NCI-H2081 treated with DMSO at 0.1 percent for 48 hours (cell line): ENCODE measurements around the gene MACROD2.

Source experiments
- DNase-seq: peaks from one replicate; lab custom pipeline; 2025; lab: John Stamatoyannopoulos, UW

MACROD2 gene

DNA sequence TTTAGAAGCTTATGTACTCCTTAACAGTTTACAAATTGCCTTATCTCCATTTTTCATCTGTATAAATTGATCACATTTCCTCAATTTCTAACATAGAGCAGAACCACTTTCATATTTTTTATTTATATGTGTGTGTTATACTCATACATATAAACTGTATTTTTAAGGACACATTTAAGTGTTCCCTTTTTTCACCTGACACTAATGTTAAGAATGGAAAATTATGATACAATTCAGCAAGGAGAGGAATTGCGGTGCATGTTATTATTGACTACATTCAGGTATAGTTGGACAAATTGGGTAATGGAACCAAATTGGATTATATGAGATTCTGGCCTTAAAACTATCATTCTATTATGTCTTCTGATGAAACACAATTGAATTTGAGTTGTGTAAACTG lies 821.2 kb downstream of the MACROD2 start:
- DNase-seq, result no peak

DNA sequence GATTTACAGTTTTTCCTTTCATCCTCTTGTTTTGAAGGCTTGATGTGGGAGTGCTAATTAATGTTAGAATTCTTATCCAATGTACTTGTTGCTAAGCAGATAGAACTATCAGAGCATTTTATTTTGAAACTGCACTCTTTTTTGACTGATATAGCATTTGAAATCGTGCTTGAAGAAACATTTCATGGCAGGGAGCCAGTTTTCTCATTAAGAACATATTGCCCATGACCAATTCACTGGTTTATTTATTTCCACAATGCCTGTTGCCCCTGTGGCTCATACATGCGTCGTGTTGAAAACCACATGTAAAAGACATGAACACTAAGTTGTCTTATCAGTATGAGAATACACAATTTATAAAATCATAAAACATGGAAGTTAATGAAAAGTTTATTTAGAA lies 821.8 kb downstream of the MACROD2 start:
- no peak for DNase-seq

DNA sequence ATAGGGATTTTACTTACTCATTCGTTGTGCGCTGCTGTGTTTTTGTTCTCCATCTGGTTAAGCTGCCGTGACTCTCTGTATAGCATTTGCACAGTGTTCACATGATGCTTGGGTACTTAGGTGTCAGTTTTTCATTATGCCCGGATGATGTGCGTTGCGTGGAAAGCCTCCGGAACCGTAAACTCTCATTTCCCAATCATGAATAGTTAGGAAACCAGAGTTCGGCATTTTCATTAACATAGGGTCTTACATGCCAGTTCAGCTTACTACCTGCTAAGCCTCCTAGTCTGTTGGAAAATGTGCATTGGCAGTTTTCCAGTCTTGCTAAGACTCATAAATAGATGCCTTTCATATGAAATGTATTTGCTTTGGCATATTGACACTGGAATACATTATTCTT lies 825.5 kb downstream of the MACROD2 start:
- DNase-seq, result no peak

DNA sequence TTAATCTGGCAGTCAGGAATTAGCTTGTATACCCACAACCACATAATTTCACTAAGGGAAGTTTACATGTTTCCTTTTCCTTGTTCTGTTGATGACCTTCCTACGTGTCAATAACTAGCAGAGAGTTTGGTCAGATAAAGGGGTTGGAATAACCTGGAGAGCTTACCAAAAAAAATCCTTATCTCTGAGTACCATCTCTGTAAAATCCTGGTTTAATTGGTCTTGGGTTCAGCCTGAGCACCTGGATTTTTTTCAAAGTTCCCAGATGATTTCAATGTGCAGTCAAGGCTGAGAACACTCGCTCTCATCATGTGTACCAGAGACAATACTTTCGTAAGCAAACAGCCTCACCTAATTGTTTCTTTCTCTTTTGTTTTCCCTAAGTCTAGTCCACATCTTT lies 825.9 kb downstream of the MACROD2 start:
- no peak for DNase-seq

DNA sequence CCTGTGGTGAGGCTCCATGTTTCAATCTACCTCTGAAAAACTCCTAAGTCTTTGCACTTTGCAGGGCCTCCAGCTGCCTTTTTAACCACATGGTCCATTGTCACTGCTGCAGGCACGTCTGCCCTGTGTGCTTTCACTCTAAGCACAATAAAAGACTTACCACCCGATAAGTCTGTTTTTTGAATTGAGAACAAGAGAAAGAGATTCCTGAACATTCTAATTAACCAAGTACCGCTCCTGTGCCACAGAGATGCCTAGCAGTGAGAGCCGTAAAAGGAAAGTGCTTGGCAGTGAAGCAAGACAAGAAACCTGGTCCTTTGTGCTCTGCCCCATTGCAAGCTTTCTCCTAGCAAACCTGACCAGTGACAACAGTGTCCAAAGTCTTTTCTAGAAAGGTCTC lies 829.7 kb downstream of the MACROD2 start:
- no peak for DNase-seq

DNA sequence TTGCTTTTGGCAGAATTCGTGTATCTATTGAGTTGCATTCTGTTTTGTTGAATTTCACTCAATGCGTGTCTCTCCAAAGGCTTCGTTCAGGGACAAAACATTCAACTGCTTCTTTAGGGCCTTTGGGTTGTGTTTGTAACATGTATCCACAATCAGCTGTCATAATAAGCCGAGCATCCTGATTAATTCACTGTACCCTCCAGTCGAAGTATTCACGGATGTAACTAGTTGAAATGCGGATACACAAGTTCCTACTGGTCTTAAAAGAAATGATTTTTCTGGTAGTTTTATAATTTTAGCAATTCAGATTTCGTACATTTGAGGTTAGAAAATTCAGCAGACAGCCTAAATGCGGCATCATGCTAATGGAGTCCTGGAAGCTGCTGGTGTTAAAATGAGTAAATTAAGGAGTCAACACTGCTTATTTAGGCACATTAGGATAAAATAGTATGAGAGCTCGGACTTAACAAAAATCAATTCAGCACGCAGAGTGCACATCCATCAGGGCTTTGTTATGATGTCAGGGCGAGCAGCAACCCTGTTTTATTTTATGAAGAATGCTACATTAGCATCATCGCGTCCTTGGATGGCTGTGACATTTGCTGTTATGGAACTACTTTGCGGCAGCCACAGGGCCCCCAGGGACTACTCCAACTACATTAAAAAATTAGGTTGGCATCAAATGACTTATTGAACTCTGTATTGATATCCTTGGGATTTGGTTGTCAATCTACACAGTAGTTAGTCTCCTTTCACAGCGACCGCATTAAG lies 831.4 kb downstream of the MACROD2 start:
- DNase-seq, result peak; percentile 11

DNA sequence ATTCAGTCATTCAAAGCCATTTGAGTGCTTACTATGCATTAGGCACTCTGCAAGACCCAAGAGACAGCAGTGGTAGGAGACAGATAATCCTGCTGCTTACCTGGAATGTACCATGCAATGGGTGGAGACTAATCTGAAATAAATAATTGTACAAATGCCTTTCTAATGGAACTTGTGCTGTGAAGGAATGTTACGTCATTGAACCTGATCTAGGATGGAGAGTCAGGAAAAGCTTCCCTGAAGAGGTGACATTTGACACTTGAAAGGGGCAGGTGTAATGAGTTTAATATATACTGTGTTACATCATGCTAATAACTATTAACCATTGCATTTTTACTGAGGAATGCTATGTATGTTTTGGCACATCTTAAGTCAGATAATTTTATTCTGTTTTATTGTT lies 833.1 kb downstream of the MACROD2 start:
- no peak for DNase-seq

DNA sequence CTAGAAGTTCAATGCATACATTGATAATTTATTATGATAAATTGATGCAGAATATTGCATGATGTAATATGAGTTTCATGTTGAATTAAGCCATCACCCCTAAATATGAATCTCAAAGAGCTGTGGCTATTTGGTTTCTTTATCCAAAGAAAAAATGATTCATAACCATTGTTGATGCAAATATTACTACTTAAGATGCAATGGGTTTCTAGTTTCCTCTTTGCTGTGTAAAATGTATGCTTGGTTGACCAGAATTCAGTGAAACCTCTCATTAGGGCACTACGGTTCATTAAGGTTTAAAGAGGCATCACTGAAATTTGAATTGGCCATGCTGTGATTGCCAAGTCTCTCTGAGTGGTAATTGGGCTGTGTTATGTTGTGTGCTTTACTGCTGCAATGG lies 834.6 kb downstream of the MACROD2 start:
- peak; percentile 32 for DNase-seq

DNA sequence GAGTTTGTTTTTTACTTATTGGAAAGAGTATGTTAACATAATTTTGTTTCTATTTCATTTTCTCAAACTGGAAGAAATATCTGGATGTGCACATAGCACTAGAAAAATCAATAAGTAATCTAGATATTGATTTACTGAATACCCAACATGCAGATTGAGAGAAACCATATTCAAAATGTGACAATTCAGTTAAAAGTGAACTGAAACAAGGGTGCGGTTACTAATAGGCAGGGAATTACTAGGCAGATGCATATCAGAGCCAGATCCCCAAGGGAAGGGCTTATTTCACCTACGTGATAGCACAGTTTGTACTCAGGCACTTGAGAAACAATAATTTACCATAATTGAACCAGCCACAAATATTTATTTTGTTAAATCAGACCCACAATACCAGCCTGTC lies 835.1 kb downstream of the MACROD2 start:
- DNase-seq, result no peak

DNA sequence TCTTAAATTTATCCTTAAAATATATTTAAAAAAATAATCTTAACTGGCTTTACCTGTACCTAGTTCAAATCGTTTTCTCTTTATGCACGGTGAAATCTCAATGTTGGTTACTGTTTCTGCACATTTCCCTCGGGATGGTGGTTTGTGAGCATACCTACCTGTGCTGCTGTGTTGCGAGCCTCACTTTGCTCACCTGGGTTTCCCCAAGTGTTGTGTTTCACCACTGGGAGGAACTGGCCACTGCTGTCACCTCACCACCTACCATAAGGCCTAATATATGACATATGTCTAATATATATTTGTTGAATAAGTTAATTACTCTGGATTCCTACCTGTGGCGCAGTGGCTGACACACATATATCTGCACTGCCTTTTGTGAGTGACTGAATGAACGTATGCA lies 835.6 kb downstream of the MACROD2 start:
- no peak for DNase-seq

DNA sequence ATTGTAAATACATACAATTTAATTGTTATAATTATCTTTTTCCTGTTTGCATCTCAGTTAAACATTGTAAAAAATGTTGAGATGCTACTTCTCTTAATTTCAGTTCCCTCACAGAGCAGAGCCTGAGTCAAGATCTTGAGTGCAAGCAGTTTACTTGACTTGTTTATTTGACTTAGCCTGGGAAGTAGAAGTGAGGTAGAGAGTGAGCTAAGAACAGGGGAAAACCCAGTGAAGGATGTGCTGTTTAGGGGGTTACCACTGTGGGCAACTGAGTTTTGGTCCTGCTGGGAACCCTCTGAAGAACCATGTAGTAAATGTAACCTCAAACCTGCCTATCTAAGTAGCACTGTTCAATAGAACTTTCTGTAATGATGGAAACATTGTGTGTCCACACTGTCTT lies 837.3 kb downstream of the MACROD2 start:
- no peak for DNase-seq

DNA sequence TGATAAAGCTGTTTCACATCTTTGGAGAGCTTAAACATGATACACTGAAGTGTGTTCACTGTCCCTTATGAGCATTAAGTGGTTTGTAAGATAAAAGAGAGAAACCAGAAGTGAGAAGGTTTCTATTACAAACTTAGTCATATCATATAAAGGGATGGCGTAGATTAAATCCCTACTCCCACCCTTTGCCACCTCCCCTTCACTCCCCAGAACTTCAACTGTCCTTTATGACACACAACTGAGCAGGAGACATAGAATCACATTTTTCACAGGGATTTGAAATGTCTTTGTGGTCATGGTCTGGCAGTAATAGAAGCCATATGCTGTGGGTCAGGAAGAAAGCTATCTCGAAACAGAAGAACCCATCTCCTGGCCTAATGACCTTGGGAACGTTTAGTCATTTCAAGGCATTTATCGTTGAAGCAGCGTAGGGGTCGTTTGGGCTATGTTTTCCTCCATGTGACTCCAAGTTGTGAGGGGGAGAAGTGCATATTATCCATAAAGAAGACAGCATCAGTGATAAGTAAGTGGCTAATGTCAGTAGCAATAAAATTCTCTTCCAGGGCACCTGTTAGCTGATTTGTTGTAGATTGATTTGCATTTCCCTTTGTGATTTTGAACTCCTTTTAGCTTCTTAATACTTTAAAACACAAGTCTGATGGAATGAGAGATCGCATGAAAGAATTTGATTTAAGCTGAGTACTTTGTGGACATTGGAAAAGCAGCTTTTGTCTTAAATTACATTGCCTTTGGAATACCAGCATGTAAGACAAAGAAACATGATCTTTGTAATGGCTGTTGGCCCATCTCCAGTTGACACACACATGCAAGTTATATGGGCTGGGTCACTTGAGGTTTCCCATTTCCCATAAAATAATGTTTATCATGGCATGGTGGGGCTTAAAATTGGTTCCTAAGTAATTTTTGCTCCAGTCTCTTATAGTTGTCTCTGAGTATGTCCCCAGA lies 843.6 kb downstream of the MACROD2 start:
- no peak for DNase-seq

DNA sequence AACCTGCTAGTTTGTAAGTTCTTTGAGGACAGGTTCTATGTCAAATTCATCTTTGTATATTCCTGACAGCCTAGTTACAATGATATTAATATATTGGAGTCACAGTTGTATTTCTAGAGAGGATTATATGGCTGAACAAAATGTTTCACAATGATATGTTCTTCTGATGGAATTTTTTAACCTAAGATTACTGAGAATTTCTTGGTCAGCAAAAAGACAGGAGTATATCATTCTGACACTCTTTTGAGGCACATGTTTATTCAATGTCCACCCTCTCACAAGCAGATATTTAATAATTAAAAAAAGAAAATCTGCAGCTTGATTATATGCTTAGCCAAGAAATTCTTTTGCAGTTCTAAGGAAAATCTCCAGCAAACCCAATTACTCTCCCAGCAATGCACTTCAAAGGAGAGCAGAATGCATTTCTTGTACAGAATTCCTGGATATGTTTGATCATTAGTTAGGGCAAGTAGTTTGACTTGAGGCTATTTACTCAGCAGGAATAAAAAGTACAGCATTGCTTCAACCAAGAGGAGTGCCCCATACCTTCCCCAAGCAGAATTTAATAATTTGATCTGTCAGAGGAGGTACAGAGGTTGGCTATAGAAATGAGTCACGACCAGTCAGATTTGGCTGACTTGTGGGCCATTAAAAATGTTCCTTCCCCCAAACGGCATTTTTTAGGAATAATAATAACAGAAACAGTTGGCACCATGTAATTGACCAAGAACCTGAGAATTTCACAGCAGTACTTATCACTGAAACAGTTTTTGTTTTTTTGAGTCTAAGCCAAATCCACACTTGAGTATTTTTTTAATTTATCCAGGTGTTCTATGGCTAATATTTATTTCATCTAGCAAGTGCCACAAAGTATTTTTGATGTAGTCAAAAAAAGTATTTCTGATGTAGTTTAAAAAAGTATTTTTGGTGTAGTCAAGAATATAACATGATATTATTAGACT lies 850.2 kb downstream of the MACROD2 start:
- DNase-seq, result no peak

DNA sequence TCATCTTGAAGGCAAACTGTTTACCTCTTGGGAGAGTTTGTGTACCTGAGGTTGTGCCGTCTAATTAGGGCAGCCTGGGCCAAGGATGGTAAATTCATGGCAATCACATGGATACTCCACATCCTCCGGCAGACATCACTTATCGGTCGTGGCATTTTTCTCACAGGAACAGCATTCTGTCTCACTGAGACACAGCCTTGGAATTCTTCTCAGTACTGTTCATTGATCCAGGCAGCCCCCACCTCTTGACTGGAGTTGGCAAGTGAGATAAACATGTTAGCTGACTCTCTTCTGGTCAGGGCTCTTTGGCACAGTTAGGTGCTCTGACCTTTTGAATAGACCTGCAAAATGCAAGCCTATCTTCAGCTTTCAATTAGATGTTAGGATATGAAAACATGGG lies 853.5 kb downstream of the MACROD2 start:
- DNase-seq, result no peak

DNA sequence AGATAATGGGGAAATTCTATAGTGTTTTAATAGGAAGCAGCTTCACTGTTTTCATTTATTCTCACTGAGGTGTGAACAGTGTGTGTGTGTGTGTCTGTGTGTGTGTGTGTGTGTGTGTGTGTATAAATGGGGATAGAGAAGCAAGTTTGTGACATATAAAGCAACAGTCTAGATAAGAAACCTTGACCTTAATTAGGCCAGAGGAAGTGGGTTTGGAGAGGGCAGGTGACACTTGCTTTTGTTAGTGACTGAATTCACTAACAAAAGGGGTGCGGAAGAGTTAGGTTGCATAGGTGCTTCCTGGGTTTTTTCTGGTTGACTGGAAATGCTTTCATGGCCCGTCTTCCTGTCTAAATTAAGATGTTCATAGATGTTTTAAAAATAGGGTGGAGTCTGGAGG lies 857.8 kb downstream of the MACROD2 start:
- DNase-seq, result no peak

DNA sequence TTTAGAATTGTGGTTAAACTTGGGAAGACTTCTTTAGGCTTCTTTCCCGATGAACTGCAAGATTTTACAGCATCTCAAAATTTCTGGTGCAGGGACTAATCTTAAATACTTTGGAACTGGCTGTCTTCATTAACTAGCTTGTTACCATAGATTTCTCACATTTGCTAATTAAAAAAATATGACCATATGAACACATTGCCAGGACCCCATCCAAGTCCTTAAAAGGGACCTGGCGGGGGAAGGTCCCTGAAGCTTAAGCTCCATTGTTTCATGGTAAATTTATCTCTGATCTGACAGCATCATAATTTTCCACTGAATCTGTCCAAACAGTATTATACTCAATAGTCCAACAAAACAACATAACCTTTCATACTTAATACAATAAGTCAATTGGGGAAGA lies 859.9 kb downstream of the MACROD2 start:
- DNase-seq, result no peak

DNA sequence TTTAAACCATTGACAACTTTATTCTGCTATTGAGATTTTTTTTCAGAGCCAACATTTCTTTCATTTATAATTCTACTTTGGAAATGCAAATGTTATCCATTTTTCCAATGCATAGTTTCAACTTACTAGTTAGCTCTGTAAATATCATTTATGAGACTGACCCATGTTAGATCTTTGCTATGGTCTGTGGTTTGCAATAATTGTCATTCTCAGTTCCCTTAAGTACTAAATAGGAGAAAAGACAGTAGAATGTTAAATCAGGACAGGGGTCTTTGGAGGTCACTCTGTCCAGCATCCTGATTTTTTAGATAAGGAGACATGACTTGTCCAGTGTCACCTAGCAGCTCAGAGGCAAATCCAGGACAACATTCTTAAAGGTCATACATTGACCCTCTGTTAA lies 864.3 kb downstream of the MACROD2 start:
- DNase-seq, result no peak

DNA sequence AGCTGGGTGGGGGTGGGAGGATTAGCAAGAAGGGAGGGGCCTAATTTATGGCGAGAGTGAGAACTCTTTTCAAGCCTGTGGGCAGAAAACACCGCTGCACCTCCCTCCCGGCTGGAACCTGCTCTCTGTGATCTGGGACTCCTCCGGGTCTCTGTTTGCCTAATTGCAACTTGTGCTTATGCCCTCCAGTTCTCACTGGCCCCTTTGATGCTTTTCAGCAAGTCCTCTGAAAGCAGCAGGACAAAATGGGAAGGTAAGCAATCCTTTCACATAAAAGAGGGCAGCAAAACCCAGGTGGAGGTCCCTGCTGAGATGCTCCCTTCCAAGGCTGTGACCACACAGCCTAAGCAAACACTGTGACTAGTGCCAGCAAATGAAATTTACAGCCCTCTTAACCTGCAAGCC lies 865.1 kb downstream of the MACROD2 start:
- peak; percentile 63 for DNase-seq

DNA sequence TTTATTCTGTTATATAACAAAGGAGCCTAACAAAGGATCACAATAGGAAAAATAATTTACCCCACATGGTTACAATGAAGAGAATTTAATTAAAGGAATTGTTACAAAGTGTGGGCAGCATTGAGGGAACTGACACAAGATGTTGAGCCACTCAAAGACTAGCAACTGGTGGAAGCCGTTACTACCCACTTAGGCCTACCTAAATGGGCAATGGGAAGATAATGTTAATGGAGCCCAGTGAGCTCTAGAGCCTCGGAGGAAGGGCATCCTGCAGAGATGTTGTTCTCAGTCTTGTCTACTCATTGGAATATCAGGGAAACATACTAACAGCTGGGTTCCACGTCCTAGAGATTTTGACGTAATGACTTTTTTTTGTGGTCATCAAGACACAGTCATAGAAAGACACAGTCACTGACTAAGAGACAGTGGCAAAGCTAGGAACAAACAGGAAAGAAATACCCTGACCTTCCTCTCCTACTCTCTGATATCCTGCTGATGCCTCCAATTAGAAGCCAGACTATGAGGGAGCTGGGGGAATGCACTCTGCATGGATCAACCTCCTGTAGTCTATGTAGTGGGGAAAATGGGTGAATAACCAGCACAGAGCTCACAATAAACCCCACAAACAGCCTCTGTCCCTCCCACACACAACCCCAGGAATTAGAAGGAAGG lies 865.8 kb downstream of the MACROD2 start:
- DNase-seq, result no peak

DNA sequence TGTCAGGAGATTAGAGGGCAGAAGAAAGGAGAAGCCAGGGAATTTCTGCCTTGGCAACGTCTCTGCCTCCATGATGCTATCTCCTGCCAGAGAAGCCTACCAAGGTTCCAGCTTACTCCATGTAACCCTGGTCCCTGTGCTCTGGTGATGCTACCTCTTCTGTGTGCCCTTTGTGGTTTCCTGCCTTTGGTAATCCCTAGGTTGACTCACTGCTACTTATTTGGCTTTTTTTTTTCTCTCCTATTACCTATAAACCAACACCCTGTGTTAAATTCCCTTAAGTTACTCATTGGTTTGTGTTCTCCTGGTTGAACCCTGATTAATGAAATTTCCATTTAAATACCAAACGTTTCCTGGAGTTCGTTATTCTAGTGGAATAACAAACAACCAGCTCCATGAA lies 869.9 kb downstream of the MACROD2 start:
- DNase-seq, result no peak

DNA sequence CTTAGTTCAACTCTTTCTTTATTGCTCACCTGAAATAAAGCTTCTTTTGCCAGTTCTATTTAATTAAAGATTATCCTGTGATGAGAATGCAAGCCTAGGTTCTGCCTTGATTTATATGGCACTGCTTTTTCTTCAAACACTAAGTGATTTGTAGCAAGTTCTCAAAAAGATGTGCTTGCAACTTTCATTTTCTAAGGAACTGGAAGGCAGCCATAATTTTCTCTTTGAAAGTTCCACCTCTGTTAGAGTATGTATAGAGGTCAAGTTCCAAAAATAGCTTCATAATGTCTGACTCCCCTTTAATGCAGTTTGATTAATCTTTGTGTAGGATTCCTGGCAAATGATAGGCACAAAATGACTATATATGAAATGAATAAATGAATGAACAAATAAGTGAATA lies 870.4 kb downstream of the MACROD2 start:
- no peak for DNase-seq
